DMS153 (cell line): ENCODE measurements around the gene WNT8A.
A peak's percentile ranks its signal among the peaks of the same experiment; 100 is the strongest.
"Not testable (repeated sequence)": the region's sequence is repeated elsewhere in the genome, so short reads cannot be mapped to it uniquely, and the experiment has no call there.

ENCODE experiments used
- DNase-seq: peaks from one replicate; lab custom pipeline; 2025; lab: John Stamatoyannopoulos, UW

WNT8A gene, protein sequence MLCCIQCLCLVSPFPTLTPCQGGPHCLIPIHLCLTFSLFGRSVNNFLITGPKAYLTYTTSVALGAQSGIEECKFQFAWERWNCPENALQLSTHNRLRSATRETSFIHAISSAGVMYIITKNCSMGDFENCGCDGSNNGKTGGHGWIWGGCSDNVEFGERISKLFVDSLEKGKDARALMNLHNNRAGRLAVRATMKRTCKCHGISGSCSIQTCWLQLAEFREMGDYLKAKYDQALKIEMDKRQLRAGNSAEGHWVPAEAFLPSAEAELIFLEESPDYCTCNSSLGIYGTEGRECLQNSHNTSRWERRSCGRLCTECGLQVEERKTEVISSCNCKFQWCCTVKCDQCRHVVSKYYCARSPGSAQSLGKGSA

DNA sequence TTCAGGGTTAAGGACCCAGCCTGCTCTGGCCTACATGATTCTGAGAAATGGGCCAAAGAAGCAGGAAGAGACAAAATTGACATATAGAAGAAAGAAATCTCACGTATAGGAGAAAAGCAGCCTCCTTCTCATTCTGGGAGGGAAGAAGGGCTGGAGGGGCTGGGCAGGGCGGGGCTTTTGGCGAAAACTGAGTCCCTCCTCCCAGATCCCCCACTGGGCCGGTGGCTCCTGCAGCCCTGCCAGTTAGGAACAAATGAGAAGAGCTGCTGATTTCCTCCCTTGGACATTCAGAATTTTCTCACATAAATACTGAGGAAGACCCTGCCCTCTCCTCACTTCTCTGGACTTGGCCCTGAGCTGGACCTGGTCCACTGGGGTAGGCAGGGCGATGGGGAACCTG lies at the start of gene WNT8A:
WNT8A (plus strand) TSS at position 332 of the 400 bp plus-strand sequence. CDS start 95 bp downstream, outside the sequence.
- DNase-seq: no peak

DNA sequence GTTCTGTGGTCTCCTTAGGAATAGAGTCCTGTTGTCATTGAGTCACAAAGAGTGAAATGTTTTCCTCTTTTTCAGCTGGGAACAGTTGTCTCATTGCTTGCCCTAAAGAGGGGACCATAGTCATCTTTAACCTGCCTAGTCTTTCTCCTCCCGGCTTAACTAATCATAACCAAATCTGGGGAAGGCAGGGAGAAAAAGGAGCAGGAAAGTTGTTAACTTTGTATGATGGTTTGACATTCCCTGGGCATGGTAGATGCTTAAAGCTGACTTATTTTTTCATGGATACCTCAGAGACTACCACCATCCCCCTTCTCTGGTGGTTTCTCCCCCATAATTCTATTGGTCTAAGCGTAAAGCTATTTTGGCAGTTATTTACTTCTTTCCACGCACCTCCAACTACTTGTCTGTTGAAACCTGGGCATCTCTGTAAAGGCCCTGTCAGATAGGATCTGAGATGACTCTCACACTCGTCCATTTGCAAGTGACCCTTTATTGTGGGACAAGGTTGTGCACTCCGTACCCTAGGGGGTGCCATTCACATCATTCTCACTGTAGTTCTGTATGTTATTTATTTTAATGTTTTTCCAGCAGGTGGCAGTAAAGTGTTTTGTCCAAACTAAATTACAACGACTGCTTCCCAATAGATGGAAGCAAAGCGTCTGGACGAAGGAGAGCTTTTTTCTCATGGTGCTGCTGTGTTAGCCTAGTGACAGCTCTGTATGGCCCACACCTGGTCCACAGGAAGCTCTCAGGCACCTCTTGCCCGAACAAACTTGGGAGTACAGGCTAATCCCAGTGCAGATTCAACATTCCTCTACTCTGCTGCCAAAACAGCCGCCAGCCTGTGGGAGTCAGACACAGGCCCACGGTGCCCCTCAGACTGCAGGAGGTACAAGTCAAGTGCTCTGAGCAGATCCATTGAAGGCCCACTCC lies 48.0 kb upstream of the WNT8A start:
- DNase-seq: peak; percentile 43

DNA sequence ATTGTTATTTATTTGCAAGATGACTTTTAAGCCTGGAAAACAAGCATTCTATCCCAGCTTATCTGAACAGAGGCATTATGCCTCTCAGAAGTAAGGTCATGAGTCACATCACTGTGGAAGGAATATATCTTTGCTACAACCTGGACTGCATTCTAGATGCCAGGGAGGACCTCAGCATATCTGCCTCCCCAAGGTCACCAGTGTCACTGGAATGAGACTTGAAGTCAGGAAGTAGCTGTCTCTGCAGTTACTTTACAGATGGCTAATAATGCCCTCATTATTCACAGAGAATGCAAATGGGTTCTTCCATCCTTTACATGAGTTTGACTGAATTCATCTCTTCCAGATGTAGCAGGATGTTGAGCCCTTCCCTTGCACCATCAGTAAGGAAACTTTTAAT lies 46.6 kb upstream of the WNT8A start:
- no peak for DNase-seq

DNA sequence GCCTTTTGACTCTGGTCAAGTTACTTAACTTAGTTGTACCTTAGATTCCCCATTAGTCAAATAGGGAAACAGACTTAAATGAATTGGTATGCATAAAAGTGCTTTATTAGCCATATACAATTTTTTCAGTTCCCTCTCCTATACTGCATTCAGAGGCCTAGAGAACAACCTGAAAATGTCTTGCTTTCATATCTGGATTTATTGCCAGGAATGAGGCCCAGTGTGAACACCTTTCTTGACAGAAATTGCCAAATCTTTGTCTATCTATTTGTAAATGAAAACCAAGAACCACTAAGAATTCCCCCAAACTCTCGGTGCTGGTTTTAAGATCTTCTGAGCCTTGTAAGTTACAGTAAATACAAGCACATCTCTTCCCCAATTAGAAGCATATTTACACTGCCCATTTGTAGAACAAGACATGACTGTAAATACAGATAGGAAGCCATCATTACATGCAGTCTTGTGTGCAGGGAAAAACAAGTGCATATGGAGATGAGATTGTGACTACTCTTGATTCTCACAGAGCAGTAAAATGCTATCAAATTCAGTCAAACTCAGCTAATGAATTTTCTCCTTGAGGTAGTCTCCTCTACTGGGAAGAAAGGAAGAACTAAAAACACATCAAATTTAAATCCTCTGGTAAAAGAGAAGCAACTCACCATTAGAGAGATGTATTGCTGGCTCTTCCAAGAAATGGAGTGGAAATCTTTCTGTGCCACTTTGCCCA lies 45.8 kb upstream of the WNT8A start:
- no peak for DNase-seq

DNA sequence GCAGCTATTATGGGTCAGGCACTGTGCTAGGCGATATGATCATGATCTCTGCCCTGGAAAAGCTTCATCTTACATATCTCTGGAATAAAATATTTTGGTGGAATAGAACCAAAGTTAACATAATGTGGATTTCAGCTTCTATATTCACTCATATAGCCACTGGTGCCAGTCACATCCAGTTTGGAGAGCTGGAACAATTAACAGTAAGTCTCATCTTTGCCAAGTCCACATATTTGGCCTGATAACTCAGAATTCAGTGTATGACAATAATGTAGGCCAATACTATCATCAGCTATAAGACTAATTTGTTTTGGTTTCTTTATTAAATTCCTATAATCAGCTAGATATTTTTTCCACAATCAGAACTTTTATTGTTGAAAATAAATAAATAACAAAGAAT lies 45.0 kb upstream of the WNT8A start:
- DNase-seq: no peak

DNA sequence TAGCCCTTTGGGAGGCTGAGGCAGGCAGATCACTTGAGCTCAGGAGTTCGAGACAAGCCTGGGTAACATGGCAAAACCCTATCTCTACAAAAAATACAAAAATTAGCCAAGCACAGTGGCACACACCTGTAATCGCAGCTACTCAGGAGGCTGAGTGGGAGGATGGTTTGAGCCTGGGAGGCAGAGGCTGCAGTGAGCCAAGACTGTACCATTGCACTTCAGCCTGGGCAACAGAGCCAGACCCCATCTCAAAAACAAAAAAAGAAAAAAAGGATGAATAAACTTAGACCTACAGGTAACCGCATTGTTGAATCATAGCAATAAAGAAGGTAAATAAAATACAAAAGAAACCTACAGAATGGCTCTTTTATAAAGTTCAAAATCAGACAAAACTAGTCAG lies 38.5 kb upstream of the WNT8A start:
- not testable (repeated sequence) for DNase-seq

DNA sequence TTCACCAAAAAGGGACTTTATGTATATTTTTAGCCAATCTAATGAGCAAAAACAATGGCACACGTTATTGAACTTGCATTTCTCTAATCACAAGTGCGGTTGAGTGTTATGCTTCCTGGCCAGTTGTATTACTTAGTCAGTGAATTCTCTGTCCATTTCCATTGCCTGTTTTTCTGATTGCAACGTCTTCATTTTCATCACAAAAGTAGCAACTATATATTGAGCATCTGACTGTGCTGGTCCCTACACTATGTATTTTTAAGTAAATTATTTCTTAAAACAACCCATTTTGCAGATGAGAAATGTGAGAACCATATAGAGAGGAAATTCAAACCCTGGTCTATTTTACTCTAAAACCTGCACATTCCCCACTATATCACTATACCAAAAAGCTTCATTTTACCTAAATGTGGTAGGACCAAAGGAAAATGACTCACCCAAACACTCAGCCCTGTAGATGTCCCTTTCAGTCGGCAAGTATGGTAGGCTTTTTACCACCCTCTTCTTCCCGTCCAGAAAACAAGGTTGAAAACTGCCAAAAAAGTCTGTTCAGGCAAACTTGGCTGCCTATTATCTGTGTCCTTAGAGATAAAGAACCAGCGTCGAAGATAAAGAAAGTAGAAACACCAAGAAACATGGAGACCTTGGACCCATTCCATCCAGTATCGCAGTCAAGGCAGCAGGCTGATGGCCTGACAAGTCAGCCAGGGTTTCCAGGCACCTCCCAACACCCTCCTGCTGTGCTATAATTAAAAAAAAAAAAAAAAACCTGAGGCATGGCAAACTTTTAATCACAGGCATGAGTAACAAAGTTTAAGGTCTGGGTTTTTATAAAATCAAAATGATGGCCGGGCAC lies 32.2 kb upstream of the WNT8A start:
- no peak for DNase-seq

DNA sequence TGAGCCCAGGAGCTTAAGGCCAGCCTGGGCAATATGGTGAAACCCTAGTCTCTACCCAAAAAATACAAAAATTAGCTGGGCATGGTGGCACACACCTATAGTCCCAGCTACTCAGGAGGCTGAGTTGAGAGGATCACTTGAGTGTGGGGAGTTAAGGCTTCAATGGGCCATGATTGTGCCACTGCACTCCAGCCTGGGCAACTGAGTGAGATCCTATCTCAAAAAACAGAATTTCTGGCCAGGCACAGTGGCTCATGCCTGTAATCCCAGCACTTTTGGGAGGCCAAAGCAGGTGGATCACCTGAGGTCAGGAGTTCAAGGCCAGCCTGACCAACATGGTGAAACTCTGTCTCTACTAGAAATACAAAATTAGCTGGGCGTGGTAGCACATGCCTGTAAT lies 31.1 kb upstream of the WNT8A start:
- not testable (repeated sequence) for DNase-seq

DNA sequence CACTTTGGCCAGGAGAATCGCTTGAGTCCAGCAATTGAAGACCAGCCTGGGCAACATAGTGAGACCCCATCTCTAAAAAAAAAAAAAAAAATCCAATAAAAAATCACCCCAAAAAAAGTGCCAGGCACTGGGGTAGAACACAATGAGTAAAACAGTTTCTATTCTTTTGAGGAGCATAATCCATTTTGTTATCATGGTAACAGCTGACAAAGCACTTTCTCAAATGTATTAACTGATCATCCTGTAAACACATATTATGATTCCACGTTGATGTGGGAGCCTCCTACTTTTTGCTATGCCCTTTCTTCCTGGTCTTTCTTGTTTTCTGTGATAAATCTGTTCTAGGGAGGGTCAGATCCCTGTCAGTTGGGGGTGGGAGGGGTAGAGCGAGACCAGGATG lies 30.3 kb upstream of the WNT8A start:
- no peak for DNase-seq

DNA sequence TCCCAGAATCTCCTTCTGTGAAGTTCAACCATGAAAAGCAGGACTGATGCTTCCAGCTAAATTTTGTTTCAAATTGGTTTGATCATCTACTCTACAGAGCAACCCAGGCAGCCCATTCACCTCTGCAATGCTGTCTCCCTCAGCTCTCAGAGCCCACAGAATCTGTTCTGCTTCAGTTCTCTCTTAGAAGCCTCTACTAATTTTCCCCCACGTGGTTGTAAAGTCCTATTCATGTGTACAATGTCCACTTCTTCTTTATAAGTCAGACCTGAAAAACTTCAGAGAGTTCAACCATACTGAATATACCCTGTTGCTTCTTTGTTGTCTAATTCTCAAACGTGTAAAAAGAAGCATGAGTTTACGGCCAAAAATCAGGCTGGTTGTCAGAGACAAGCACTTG lies 29.6 kb upstream of the WNT8A start:
- DNase-seq: no peak

DNA sequence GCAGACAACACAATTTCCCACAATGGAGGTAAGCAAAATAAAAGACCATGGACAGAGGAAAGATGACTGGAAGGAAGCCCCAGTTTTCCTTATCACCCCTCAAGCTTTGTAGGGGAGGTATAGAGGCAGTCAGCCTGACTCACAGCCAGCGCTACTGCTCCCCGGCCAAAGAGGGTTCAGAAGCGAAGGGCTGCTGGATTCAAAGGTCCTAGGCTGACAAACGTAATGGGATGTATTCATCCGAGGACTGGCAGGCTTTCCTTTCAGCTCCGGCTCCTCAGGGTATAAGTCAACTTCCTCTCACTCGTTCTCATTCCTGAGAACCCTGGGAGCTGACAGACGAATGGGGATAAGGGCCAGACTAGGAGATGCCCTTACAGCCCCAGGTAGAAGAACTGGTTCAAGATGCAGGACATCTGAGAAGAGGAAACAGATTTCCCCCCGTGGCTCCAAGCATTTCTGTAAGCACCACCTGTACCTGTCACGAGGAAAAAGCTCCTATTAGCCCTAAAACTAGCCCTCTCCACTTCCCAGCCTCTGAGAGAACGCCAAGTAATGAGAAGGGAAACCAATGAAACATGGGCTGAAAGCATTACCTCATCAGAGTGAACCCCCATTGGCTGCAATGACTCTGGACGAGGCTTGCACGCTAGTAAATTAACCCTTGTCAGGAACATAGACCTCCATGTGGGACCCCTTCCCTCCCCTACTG lies 28.8 kb upstream of the WNT8A start:
- DNase-seq: no peak

DNA sequence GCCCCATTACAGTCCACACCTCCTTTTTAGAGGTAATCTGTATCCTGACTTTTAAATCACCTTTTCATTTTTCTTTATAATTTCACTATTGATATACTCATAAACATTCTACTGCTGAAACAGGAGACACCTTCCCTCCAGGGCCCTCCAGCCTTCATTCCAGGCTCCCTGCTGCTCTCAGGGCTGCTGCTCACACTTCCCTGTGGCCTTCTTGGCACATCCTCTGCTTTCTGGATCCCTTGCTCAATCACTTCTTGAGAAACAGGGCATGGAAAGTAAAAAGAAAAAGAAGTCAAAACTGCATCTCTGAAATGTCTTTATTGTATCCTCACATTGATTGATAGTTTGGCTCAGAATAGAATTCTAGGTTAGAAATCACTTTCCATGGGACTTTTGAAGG lies 19.3 kb upstream of the WNT8A start:
- DNase-seq: no peak

DNA sequence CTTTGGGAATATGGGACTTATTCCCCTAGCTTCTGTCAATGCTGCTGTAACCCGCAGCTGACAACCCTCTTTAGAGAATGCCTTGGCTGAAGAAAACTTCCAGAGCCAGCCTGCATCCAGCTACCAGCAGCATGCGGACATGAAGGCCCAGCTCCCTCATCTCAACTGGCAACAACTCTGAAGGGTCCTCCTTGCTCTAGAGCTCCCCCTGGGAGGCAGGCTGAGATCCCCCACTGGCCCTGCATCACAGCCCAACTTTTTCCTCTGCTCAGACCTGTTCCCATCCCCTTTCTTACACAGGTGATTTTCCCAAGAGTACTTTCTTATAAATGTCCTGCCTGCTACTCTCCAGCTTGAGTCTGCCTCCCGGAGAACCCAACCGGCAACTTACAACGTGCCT lies 18.7 kb upstream of the WNT8A start:
- DNase-seq: no peak

DNA sequence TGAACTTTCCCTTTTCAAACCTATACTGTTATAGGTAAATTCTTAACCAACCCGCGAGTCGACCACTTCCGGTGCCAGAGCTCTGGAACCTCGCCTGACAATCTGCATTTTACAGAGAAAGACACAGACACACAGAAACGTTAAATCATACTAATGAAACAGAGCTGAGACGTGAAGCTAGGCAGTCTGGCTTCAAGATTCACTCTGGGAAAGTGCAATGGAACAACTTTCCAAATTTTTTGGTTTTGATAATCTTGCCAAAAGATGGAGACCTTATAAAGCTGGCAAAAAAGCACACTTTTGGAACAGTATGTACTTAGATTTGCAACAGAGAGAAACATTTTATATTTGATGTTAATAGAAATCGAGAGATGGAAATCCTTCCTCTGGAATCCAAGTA lies 15.9 kb upstream of the WNT8A start:
- no peak for DNase-seq

DNA sequence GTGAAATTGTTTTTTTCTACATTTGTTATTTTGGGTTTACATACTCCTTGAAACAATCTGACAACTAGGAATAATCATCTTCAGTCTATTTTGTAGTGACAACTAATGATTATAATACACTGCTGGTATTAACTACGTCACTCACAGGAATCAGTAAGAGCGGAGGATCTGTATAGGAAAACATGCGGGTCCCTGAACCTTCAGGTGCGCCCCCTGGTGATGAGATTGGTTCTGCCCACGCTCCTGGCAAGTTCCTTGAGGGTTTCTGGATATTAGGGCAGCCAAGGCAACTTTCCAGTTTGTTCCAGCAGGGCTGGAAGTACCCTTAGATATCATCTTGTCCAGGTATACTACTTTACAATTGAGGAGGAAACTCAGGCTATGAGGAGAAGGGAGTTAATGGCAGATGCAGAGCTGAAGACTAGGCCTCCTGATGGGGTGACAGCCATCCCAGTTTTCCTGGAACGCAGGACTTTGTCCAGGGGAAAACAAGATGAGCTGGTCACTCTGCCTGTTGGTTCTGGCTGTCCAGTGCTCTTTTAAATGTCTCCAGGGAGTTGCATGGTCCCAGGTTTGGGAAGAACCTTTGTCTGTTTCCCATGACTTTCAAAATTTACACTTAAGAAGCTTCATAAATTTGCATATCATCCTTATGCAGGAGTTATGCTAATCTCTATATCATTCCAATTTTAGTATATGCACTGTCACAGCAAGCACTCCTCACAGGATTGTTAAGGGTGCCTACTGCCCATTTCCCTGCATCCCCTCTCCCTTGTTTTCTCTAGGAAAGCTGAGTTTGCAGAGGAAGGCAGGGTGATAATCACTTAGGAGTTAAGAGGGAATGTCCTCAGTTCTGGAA lies 14.9 kb upstream of the WNT8A start:
- no peak for DNase-seq

DNA sequence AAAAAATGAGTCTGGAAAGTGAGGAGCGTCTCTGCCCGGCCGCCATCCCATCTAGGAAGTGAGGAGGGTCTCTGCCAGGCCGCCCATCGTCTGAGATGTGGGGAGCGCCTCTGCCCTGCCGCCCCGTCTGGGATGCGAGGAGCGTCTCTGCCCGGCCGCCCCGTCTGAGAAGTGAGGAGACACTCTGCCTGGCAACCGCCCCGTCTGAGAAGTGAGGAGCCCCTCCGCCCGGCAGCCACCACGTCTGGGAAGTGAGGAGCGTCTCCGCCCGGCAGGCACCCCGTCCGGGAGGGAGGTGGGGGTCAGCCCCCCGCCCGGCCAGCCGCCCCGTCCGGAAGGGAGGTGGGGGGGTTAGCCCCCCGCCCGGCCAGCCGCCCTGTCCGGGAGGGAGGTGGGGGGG lies 13.8 kb upstream of the WNT8A start:
- DNase-seq: not testable (repeated sequence)

DNA sequence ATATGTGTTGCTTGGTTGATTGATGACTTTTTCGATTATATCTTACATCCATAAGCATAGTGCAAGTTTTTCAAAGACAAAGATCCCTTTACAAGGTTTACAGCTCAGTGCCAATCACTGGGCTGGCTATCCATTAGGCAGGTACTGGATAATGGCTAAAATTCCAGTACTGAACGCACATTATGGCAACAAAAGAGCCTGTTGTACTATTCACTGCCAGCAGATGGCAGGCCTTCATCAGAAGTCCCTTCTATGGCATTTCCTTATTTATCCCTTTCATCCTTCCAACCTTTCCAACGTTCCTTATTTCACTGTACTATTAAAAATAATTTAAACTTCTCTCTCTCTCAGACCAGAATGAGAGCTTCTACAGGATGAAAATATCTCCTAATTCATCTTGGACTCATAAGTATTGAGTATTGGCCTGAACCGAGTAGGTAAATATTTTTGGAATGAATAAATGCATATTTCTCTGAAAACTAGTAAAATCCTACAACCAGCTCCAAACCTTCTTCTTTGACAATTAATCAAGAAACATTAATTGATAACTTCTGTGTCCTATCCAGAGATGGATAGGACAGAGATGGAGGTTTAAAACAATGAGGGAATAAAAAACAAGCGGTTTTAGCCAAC lies 6.7 kb upstream of the WNT8A start:
- DNase-seq: peak; percentile 20

DNA sequence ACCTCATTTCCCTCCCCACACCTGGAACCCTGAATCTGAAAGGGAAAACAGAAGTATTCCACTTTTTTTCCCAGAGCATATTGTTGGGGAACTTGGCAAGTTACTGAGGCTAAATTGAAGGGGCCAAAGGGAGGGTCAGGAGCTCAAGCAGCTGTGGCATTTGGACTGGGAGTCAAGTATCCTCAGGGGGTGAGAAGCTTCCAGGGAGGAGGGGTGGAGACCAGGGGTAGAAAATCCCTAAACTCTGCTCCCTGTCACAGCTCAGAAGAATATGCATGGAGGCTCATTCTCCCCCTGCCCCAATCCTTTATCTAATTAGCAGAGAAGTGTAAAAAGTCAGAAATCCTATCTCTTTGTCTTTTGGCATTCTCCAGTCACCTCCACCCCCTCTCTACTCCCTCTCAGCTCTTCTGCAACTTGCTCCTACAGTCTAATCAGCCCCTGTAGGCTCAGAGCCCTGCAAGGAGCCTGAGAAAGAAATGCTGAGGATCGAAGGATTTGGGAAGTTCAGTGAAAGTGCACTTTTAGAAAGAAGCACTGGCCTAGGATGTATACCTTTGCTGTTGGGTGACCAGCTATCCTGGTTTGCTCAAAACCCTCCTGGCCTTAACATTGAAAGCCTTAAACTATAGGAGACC lies 5.7 kb upstream of the WNT8A start:
- DNase-seq: no peak

DNA sequence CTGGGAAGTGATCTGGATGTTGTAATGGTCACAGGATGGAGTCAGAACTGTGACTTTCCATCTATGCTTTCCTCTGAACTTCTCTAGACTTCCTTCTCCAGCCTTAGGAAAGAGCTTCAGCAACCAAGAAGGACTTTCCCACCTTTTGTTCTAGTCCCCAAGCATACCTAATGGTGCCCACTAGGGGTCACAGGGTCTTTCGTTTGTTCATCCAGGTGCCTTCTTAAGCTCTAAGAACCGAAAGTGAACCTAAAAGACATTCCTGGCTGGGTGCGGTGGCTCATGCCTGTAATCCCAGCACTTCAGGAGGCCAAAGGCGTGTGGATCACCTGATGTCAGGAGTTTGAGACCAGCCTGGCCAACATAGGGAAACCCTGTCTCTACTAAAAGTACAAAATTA lies 1.8 kb upstream of the WNT8A start:
- DNase-seq: no peak
